Measurements from ENCODE around the gene CD3G. TPM values are rescaled to one million over a fixed set of nuclear protein-coding genes. Genes with fewer than 3 reads are reported as not detected.

The CD3G gene
- total and polyA plus RNA-seq, 10 donors = 1.4 to 30.5 (median 17.3) TPM

GRCh38 chr11:118314988-118315411, 29.1 kb upstream of the CD3G start:
- Histone ChIP-seq H3K4me1 (peaks cover 21 to 99% (median 52%) of the 10 kb centered on the region in 6 donors), H3K27ac (peak overlapping the region in 5 of 8 donors; percentile 55 to 84 (median 80)), H3K9me3 (no peaks in the 10 kb centered on the region), H3K36me3 (peaks cover 0 to 20% (median 0%) of the 10 kb centered on the region in 6 donors), H3K27me3 (replicated peaks in 1 of 7) (peaks cover 0 to 31% (median 4%) of the 10 kb centered on the region in 7 donors), H3K4me3 (no peak overlapping the region)
- 74 to 84% (median 83%) methylated on average over 7 of the region's 7 CpGs for WGBS, 5 donors
- intact Hi-C loops (cut with DNase I; ENCODE audit: low total_unique reads) = no loop called here
- no peak for TF ChIP-seq POLR2A (IDR thresholded peaks at IDR 0.05)
- DNase-seq = no peak

GRCh38 chr11:118318124-118318523, 26.0 kb upstream of the CD3G start:
- WGBS, 5 donors = 70 to 84% (median 78%) methylated on average over 4 of the region's 4 CpGs

GRCh38 chr11:118318581-118319336, 25.4 kb upstream of the CD3G start:
- Histone ChIP-seq H3K36me3 (peaks cover 0 to 9% (median 0%) of the 10 kb centered on the region in 6 donors), H3K4me3 (no peak overlapping the region), H3K27me3 (replicated peaks in 1 of 7) (peaks cover 0 to 17% (median 4%) of the 10 kb centered on the region in 7 donors), H3K9me3 (no peaks in the 10 kb centered on the region), H3K4me1 (peaks cover 23 to 92% (median 68%) of the 10 kb centered on the region in 6 donors), H3K27ac (peak overlapping the region in 5 of 8 donors; percentile 28 to 84 (median 80))
- WGBS, 5 donors = 73 to 84% (median 76%) methylated on average over 11 of the region's 11 CpGs
- intact Hi-C loops (cut with DNase I; ENCODE audit: low total_unique reads) = no loop called here
- TF ChIP-seq CTCF (IDR thresholded peaks at IDR 0.05 in 8 of 11, conservative IDR thresholded peaks at IDR 0.05 in 3 of 11) = no peak
- TF ChIP-seq POLR2AphosphoS5 (IDR thresholded peaks at IDR 0.05) = no peak
- TF ChIP-seq POLR2A (IDR thresholded peaks at IDR 0.05) = no peak
- no peak for DNase-seq

More at GRCh38 chr11:118318124-118318523, 26.0 kb upstream of the CD3G start:
- H3K4me1 ChIP-seq = peaks cover 23 to 98% (median 68%) of the 10 kb centered on the region in 6 donors
- intact Hi-C loops (cut with DNase I; ENCODE audit: low total_unique reads) = no loop called here
- H3K27ac ChIP-seq = peak overlapping the region in 5 of 8 donors; percentile 22 to 84 (median 80)
- no peaks in the 10 kb centered on the region for H3K9me3 ChIP-seq
- no peak overlapping the region for H3K4me3 ChIP-seq
- peaks cover 0 to 23% (median 4%) of the 10 kb centered on the region in 7 donors for H3K27me3 ChIP-seq (replicated peaks in 1 of 7)
- DNase-seq = no peak
- peaks cover 0 to 14% (median 0%) of the 10 kb centered on the region in 6 donors for H3K36me3 ChIP-seq
- TF ChIP-seq CTCF (IDR thresholded peaks at IDR 0.05 in 8 of 11, conservative IDR thresholded peaks at IDR 0.05 in 3 of 11) (no peak), POLR2A (IDR thresholded peaks at IDR 0.05) (no peak), POLR2AphosphoS5 (IDR thresholded peaks at IDR 0.05) (no peak)

- Histone ChIP-seq H3K27me3 (replicated peaks in 1 of 7) (peaks cover 0 to 12% (median 2%) of the 10 kb centered on the region in 7 donors), H3K9me3 (no peaks in the 10 kb centered on the region), H3K4me1 (peaks cover 23 to 87% (median 68%) of the 10 kb centered on the region in 6 donors), H3K4me3 (no peak overlapping the region), H3K36me3 (peaks cover 0 to 3% (median 0%) of the 10 kb centered on the region in 6 donors), H3K27ac (peak overlapping the region in 5 of 8 donors; percentile 22 to 84 (median 80))
- no peak for TF ChIP-seq POLR2A (IDR thresholded peaks at IDR 0.05)
- no peak for TF ChIP-seq CTCF (IDR thresholded peaks at IDR 0.05 in 8 of 11, conservative IDR thresholded peaks at IDR 0.05 in 3 of 11)
- TF ChIP-seq POLR2AphosphoS5 (IDR thresholded peaks at IDR 0.05) = no peak
- DNase-seq = no peak
- 10 to 19% (median 18%) methylated on average over 1 of the region's 1 CpG for WGBS, 5 donors
- intact Hi-C loops (cut with DNase I; ENCODE audit: low total_unique reads) = no loop called here
These were observed 24.8 kb upstream of the CD3G start for GRCh38 chr11:118319337-118319707.

All from spleen (tissue), 11 donors.